ENCODE results near the gene SLC66A1. TPM values are rescaled to one million over a fixed set of nuclear protein-coding genes. Genes with fewer than 3 reads are reported as not detected.

SLC66A1 gene
- total RNA-seq, 1 donor from 2014 or later, result 22.4 TPM

DNA sequence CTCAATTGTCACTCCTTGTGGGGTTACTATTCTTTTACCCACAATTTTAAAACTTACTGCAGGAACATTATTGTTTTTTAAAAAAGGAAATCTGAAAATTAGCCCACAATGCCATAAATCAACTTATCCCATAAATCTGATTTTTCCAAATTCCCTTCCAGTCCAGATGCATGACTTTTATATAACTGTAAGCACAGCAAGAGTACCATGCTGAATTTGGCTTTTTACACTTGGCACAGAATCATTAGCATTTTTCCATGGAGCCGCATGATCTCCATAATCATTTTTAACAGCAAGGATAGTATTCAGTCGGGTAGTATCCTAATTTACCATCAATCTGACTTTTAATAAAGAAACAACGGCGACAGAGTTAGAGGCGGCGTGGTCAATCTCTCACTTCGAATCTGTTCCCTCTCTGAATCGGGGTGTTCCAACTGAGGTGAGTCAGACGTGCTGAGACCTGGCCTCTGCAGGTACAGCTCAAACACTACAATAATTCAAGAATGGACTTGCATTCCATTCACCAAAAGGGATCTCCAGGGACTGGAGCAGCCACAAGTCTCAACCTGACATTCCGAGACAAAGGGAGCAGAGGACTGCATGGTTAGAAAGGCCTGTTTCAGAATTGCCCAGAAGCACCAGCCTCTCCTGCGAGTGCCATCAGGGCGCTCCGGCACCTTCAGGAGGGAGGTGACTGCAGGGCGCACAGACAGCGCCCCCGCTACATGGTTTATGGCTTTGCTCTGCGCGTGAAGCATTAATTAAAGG, 48.9 kb downstream of the SLC66A1 start:
- DNase-seq (ENCODE audit: low read depth), result no peak

DNA sequence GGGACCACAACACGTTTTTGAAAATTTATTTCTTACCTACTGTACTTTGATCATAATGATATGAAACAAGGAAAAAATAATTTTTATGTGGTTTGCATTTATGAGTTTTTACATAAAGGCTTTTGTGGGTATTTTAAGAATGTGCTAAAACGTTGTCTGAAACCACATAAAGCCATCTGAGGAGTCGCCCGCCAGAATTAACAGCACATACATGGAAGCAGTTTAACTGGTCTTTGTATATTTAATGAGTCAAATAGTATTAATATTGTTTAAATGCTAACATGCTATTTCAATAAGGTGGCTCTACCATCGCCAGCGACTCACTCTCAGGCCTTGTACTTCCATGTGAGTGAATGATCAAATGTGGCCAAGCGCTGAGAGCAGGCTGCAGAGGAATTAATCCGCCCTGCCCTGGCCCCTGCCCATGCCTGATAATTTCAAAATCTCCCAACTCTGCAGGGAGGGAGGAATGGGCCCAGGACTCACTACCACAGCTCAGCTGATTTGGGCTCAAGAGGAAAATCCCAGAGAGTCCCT, 49.6 kb downstream of the SLC66A1 start:
- DNase-seq (ENCODE audit: low read depth), result no peak

DNA sequence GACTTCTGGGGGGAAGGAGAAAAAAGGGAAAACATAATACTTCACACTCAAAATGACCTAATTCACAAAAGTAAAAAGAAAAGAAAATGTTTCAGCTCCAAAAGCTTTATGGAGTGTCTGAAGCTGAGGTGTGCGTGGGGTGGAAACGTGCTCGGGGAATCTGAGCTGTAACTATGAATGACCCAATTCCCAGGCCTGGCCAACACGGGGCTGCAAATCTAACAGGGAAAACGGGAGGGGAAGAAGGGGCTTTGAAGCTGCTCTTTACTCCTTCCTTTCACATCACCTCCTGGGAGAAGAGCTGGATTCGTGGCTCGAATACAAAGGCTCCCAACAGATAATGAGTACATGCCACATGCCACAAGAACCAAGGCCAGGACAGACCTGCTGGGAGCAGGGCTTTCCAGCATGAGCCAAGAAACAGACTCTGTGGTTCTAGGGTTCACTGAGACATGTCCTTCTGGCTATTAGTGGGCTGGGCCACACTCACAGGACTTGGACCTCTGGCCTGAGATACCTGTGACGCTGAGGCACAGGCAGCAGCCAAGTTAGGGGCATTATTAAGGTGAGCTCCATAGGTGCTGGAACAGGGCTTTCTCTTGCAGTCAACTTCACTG, 51.5 kb downstream of the SLC66A1 start:
- peak; percentile 23 for DNase-seq (ENCODE audit: low read depth)

DNA sequence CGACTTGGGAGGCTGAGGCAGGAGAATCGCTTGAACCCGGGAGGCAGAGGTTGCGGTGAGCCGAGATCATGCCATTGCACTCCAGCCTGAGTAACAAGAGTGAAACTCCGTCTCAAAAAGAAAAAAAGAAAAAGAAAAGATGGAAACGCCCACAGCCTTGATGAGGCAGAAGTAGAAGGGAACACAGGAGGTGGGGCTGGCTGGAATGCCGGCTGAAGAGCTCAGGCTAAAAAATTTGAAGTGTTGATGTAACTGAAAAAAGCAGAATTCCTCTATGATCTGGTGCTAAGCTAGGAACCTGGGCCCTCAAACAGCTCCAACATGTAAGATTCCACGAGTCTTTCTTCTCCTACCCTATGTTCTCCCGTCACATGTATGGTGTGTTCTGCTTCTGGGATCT, 53.6 kb downstream of the SLC66A1 start:
- DNase-seq (ENCODE audit: low read depth), result no peak

DNA sequence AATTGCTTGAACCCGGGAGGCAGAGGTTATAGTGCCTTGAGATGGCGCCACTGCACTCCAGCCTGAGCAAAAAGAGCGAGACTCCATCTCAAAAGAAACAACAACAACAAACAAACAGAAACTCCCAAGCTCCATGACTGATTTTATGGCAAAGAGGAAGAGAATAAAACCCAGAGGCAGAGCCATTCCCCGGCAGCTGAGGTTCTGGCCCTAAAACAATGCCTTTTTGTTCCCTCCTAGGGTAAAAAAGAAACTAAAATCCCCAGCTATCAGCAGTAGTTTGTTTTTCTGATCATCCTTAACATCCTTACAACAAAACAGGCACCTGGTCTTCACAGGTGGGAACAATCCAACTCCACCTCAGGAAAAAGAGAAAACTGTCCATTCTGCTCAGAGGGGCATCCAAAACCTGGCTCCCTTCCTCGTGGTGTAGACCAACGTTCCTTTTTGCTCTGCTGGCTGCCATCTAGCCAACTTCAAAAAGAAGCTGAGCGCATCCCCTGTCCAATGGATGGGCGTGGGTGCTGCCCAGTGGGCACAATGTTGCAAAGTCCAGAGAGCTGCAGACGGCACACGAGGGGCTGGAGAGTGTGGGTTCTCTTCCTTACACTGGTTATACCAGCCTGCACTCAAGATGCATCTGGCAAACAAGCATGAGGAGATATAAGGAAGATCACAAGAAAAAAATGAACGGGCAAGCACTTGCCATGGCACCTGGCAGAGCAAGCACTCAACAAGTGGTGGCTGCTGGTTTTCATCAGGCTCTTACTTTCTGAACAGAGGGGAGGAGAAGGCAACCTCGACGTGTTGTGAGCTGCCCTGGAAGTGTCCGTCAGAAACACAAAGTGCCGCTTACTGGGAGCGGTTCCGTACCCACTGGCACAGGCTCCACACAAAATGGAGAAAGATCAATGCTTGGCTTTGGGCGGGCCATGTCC, 54.7 kb downstream of the SLC66A1 start:
- DNase-seq (ENCODE audit: low read depth), result no peak

DNA sequence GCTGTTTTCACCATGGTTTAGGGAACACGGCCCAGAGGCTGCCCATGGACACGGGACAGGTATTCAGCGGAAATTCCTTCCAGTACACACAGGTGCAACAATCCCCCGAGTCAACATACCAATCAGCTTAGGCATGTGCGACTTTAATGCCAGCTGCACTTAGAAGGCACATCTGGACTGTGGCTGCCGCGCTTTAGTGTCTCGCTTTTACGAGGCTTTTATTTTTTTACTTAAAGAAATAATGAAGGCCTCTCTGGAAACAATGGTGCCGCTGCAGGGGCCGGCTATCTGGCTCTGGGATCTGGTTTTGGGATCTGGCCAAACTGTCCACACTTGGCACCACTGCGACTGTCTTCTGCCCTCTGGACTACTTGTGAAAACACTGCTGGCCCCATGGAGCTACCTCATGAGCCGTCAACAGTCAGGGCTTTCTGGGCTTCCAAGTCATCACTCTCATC, 55.5 kb downstream of the SLC66A1 start:
- DNase-seq (ENCODE audit: low read depth), result no peak

DNA sequence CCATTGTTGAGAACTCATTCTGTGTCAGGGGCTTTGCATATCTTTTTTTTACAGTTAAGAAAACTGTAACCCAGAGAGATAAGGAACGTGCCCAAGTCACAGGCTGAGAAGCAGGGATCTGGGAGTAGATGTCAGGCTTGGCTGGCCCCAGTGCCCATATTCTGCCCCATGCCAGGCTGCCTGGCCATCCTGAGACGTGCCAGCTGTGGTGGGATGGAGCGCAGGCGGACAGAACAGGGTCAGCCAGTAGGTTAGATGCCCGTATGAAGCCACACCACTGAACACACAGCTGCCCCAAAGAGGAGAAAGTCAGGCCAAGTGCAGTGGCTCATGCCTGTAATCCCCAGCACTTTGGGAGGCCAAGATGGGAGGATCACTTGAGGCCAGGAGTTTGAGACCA, 55.9 kb downstream of the SLC66A1 start:
- DNase-seq (ENCODE audit: low read depth), result no peak

DNA sequence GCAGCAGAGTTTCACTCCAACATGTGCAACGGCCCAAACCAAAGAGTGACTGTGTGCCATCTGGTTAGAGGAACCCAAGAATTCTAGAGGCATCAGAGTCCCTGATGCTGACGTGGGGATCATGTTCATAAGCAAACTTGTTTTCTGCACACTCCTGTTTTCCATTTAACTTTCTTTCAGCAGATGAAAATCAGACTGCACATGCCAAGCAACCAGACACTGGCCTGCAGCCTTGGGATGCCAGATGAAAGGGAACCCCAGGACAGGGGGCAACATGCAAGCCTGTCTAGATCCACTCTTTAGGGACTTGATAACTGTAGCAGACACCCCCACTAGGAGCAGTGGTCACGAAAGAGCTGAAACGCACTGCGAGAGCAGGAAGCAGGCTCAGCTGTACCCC, 56.8 kb downstream of the SLC66A1 start:
- no peak for DNase-seq (ENCODE audit: low read depth)

DNA sequence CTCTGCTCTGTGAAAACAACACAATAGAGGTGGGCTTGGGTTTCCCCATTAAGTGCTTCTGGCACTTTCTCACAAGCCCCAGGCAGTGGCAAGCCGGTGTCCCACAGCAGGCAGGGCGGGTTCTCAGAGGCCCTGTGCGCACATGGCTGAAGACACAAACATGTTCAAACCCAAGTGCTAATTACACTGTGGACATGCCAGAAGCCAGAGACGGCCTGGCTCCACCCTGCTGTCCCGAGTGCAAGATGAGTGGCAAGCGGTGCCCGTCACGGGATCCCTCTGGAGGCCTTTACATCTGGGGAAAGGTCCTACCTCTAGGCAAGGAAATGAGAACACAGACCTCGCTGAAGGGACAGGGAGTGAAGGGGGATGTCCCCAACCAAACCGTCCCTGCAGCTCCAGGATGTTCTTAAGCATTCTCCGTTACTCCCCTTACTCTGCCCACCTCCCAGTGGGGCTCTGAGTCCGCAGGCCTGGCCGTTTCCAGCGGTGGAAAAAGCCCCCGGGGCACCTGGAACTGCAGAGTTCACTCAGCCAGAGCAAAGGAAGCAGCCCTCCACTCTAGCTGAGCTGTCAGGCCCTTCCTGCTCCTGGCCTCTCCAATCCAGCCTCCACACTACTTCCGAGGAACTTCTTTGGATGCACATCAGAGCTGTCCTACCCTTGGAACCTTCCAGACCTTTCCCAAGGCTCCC, 57.4 kb downstream of the SLC66A1 start:
- DNase-seq (ENCODE audit: low read depth), result no peak

DNA sequence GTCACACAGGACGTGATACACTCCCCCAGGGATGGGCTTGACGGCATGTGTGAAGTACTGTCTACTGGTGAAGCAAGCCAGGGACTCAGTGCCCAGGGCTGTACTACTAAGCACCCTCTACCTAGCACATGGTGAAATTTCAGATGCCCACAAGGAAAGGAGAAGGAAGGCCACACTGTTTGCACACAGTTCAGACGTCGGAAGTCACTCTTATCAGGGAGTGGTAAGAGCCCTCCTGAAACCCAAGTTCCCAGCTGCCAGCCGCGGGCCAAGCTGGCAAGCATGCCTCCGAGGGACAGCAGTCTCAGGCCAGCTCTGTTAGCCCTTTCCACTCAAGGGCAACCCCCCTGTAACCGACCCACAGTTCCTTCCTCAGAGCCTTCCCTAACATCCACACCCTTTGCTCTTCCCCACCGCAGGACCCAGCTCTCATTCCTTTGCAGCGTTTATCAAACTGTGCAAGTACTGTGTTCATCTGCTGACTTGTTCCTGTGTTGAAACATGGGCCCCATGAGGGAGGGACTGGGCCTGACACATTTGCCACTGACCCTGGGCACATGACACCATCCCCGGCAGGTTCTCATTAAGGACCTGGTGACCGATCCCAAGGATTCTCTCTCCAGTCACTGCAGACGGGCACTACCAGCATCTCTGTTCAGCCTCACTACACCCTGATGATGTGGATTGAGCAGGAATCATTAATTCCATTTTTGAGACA, 58.5 kb downstream of the SLC66A1 start:
- no peak for DNase-seq (ENCODE audit: low read depth)

DNA sequence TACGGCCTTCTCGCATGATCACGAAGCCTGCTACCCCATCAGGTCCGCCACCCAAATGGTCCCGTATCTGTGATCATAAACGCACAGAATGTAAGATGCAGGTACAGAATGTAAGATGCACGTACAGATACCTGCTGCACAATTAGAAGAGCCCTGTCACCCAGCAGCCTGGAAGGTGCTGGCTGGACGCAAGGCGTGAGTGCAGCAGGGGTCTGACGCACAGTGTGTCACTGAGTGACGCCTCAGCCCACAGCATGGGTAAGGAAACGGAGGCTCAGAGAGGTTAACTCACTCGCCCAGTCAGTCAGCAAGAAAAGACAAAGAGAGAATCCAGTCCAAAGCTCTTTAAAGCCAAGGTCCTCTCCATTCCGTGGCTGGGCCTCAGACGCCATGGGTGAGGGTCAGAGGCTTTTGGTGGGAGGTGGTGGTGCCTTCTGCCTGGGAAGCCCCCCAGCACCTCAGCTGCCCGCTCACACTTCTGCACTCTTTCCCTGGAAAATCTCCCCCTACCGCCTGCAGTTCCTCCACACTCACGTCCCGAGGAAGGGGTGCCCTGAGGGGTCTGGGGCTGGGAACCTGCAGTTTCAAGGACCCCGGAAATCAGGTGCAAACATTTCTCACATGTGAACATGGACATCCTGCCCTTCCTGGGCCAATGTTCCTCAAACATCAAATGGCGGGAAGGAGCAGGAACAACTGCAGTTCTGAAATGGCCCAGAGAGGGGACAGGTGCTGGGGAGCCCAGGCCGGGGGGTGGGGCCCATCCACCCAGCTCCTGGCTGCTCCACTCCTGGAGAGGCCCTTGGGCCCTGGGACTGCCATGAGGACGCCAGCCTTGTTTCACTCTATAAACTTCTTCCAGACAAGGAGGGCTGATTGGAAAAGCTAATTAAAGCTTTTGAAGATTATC, 59.4 kb downstream of the SLC66A1 start:
- DNase-seq (ENCODE audit: low read depth), result no peak

DNA sequence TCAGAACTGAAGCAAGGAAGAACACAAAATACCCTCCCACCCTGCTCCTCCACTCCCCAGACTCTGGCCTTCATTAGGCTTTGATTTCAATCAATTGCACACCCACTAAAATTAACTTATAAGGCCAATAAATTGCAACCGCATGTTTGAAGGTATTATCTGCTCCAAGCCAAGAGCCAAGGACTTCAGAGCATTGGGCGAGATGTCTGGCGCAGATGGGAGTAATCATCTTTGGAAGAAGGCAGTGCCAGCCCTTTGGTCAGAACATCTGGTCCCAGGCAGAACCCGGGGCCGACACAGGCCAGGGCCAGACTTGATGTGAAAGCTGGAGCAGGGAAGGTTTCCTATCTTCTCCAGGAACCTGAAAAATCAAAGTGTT, 60.0 kb downstream of the SLC66A1 start:
- no peak for DNase-seq (ENCODE audit: low read depth)

DNA sequence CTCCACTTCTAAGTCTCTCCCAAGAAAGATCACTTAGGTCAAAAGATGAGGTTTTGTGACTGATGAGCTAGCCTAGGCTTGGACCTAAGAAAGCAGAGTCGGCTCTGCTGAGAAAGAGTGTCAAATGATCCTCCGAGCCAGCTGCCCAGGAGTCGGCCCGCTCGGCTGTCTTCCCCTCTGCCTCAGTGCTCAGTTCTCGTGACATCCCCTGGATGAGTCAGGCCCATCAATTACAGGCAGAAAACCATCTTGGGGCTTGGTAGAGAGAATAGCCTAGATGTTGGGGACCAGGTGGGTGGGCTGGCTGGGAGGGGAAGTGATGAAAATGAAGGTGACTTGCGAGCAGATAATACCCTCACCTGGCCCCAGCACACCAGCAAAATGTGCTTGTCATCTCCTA, 60.5 kb downstream of the SLC66A1 start:
- no peak for DNase-seq (ENCODE audit: low read depth)

DNA sequence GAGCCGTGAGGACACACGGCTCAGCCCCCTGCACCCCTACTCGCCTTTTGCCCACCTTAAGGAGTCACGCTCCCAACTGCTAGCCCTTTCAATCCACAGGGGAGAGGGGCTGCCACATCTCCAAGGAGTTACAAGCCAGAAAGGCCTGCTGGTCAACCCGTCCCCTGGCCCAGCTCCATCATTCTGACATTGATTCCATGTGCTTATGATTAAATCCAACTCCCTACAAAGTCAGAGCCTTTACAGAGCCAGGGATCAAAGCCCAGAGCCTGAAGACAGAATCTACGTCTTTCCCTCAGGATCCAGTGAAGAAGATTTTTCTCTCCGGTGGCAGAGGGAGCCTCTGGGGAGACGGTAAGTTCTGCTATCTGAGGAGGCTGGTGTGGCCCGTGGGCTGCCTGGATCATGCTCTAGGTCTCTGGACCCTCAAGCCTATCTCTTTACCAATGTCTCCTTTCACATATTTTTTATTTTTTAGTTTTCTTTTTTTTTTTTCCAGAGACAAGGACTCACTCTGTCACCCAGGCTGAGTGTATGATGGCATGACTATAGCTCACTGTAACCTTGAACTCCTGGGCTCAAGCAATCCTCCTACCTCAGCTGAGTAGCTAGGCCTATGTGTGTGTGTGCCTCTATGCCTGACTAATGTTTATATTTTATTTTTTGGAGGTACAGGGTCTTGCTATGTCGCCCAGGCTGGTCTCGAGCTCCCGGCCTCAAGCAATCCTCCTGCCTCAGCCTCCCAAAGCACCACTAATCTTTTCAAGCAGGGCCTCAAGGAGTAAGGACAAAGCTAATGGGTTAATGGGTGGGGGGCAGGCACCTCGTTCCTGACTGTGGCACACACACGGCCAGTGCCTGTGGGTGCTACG, 61.3 kb downstream of the SLC66A1 start:
- DNase-seq (ENCODE audit: low read depth), result no peak

DNA sequence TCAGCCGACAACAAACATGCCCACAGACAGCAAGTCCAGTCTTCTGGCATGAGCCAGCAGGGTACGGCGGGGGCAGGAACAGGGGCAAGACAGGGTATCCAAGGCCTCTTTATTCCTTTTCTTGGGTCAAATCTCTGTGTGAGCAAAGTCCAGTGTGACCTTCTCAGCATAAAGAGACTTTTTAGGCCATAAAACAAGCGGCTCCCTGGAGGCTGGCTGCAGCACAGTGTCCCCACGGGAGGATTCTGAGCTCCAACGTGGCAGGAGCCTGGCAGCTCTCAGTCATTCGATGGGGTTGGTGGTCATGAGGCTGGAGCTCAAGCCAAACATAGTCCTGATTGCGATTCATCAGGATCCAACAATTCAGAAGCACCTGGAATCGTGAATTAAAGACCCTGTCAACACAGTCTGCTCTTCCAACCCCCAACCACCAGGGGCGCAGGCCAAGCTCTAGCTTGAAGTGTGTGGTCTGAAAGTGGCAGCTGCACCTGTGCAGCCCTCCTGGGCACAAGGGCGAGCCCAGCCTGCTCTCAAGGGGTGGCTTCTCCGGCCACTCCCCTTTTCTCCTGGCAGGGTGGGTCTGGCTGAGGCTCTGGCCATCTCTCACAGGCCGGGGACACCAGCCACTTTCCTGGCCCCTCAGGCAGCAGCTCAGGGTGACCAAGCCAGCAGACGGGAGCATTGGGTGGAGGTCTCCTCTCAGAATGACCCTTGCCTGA, 62.1 kb downstream of the SLC66A1 start:
- no peak for DNase-seq (ENCODE audit: low read depth)

DNA sequence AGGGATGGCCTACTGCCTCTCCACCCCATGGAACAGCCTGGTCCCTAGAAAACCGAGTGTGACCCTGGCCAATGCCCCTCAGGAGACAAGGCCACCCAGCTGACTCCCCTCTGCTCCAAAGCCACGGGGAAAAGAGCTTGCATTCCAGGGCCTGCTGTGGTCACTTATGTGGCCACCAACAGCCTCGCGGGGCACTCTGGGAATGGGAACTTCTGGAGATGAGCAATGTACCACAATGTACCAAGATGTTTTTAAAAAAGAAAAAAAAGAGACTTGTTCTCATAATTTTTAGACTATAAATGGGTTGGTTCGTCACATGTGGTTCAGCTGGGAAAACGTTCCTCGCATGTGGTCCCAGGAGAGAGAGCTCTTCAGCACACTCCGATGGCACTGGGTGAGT, 62.8 kb downstream of the SLC66A1 start:
- no peak for DNase-seq (ENCODE audit: low read depth)

DNA sequence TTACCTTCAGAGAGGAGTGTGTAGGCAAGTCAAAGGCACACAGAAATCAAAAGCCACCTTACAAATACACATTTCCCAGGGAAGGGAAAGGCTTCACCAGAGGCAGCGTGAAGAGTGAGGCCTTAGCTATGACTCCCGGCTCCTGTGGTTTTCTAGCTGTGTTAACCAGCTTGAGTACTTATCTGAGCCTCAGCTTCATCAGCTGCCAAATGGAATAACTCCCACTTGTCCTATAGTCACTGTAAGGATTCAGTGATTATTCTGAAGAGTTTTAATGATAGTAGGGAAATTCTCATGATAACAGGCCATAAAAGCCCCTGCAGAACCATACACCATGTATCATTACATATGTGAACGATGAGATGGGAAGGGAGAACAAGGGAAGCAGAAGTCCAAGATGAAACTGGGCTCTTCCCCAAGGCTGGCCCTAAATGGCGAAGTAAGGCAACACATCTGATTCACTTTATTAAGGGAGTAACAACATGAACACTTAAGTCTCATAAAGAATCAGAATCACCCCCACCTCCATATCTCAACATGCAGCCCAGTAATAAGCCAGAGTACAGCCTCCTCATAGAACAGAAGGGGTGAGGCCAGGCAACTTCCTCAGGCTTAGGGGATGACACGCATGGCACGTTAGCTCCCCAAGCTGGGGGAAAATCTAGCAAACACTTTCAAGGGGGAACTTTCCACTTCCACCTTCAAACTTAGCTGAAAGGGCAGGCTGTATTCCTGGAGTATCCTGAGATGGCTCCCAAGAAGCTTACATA, 63.7 kb downstream of the SLC66A1 start:
- DNase-seq (ENCODE audit: low read depth), result no peak
